ENCODE measurements around the gene CTNND2. TPM values are rescaled to one million over a fixed set of nuclear protein-coding genes. Genes with fewer than 3 reads are reported as not detected.

The CTNND2 gene
- total RNA-seq, 1 experiment from 2014 or later, result 7.0 TPM

- Histone ChIP-seq H2BK15ac (ENCODE audit: low read depth, low read length) (no peak overlapping the region), H4K91ac (ENCODE audit: insufficient read length, low read depth, low read length) (no peak overlapping the region), H2BK20ac (ENCODE audit: low read depth, low read length, poor library complexity, severe bottlenecking) (no peak overlapping the region), H3K9ac (ENCODE audit: extremely low read depth, insufficient read length, low read length) (no peak overlapping the region), H3K14ac (ENCODE audit: insufficient read depth, low read length) (no peak overlapping the region), H3K23ac (ENCODE audit: insufficient read length, low read depth, low read length) (no peak overlapping the region), H2AFZ (ENCODE audit: low read length) (no peak overlapping the region), H4K20me1 (ENCODE audit: control insufficient read depth, insufficient read depth, insufficient read length) (no peaks in the 10 kb centered on the region), H3K79me2 (ENCODE audit: insufficient read depth, low read length) (no peaks in the 10 kb centered on the region), H3K18ac (ENCODE audit: insufficient read length, low read depth, low read length) (no peak overlapping the region), H3K79me1 (ENCODE audit: insufficient read depth, low read depth, low read length, poor library complexity, severe bottlenecking) (no peaks in the 10 kb centered on the region), H3K4me2 (ENCODE audit: insufficient read depth, insufficient read length, low read length) (no peak overlapping the region), H2BK120ac (ENCODE audit: low read depth, low read length, poor library complexity, severe bottlenecking) (no peak overlapping the region), H4K8ac (replicated peaks; ENCODE audit: insufficient read length, low read depth, low read length) (no peak overlapping the region), H3K4me1 (ENCODE audit: insufficient read depth, low read length) (no peaks in the 10 kb centered on the region), H2AK5ac (ENCODE audit: insufficient read length, low read length) (no peak overlapping the region), H2BK12ac (ENCODE audit: insufficient read length, low read depth, low read length) (no peak overlapping the region), H3K9me3 (ENCODE audit: control insufficient read depth, low read depth, low read length) (no peaks in the 10 kb centered on the region), H4K5ac (ENCODE audit: insufficient read length, low read depth, low read length) (no peak overlapping the region), H3K27me3 (ENCODE audit: insufficient read depth, low read length) (no peaks in the 10 kb centered on the region), H3K4ac (ENCODE audit: low read depth, low read length) (no peak overlapping the region), H3K27ac (ENCODE audit: insufficient read length, low read depth, low read length) (no peak overlapping the region), H3T11ph (ENCODE audit: low read length) (no peak overlapping the region), H3K23me2 (ENCODE audit: insufficient read length, low read depth, low read length, poor library complexity, severe bottlenecking) (no peaks in the 10 kb centered on the region), H2BK5ac (ENCODE audit: insufficient read length, low read length) (no peak overlapping the region), H3K56ac (ENCODE audit: insufficient read length, low read depth, low read length) (no peak overlapping the region)
- Mint-ChIP-seq H3K27me3 (ENCODE audit: low read depth) (no peaks in the 10 kb centered on the region; the same call in 1 of the 2 replicates), H3K4me1 (peaks cover 10 to 13% of the 10 kb centered on the region in 2 experiments; a peak in 3 of 4 replicates), H3K27ac (no peak overlapping the region), H3K4me3 (no peak overlapping the region), H3K36me3 (ENCODE audit: insufficient read depth in 1 of 3, low read depth in 3 of 3) (no peaks in the 10 kb centered on the region), H3K9me3 (no peaks in the 10 kb centered on the region)
- DNase-seq, result no peak
- TF ChIP-seq CTCF (conservative IDR thresholded peaks at IDR 0.05), result no peak
- no CpG with 5 or more reads among the region's 3 CpGs for WGBS (ENCODE audit: extremely low coverage, insufficient read length, low lambda C conversion rate)
These were observed 599.0 kb downstream of the CTNND2 start for GRCh38 chr5:11305245-11305644.
